Spinal cord (tissue), 10 donors: ENCODE results near the gene OR56A3. TPM values are rescaled to one million over a fixed set of nuclear protein-coding genes. Genes with fewer than 3 reads are reported as not detected.

ENCODE experiments used
- DNase-seq, 6 donors: peaks; one replicate each; pipeline versions ENCODE4 v3.0.0 to v3.0.0-alpha.2; 2013 to 2015; ENCODE audit warnings: low spot score in 6 of 6, low read depth in 4 of 6
- H3K27ac ChIP-seq: one replicate; pipeline ENCODE4 v1.5.1; 2013; ENCODE audit warnings: low read depth, low read length, control low read depth
- H3K27me3 ChIP-seq: one replicate; pipeline ENCODE4 v1.6.1; 2013; ENCODE audit warnings: low read length; ENCODE audit not compliant: control insufficient read depth, insufficient read depth
- H3K36me3 ChIP-seq: one replicate; pipeline ENCODE4 v1.6.1; 2013; ENCODE audit warnings: low read length; ENCODE audit not compliant: control insufficient read depth, insufficient read depth
- H3K4me1 ChIP-seq: one replicate; pipeline ENCODE4 v1.6.1; 2013; ENCODE audit warnings: low read length; ENCODE audit not compliant: control insufficient read depth, insufficient read depth
- H3K4me3 ChIP-seq: one replicate; pipeline ENCODE4 v1.5.1; 2013; ENCODE audit warnings: low read depth, low read length, control low read depth
- H3K9me3 ChIP-seq: one replicate; pipeline ENCODE4 v1.6.1; 2013; ENCODE audit warnings: low read length; ENCODE audit not compliant: control insufficient read depth, insufficient read depth
- WGBS: methylation state at CpG from one replicate; pipeline ENCODE4 v1.1.5; 2013; ENCODE audit warnings: missing lambda C conversion rate; ENCODE audit not compliant: insufficient coverage; 5-methylcytosine and 5-hydroxymethylcytosine counted together
- polyA plus RNA-seq, 2 donors: library from polyadenylated mRNA; unstranded; fragments of 120-200 nt; gene quantifications; one replicate each; pipeline ENCODE4 v1.2.1, GENCODE V29; 2013; ENCODE audit not compliant: insufficient read length in 2 of 2
- total RNA-seq, 2 donors: library from RNA; depleted of rRNA in 1 of 2; stranded (reverse); fragments of 120-200 nt in 1 of 2; fragments of >200 nt in 1 of 2; gene quantifications; one replicate each; pipeline versions ENCODE4 v1.2.3 to v1.2.4, GENCODE V29; 2013 to 2014
- donor health status: healthy.

OR56A3 gene
- total and polyA plus RNA-seq, 4 donors: not detected

DNA sequence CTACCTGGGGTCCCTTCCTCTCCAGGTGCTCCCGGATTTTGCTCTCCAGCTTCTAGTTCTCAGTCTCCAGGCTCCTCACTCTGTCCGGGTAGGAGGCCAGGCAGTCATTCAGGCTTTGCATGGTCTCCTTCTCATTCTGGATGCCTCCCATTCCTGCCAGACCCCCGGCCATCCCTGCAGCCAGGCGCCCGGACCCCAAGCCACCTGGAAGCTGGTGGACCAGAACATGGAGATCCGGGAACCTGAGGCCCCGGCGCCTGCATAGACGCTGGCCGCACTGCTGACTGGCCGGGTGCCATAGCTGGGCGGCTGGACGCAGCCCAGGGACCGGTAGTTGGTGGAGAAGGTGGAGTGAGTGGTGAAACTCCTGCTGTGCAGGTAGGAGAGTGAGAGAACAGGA, 52.7 kb downstream of the OR56A3 start:
- Histone ChIP-seq H3K27ac (no peak overlapping the region), H3K4me3 (no peak overlapping the region), H3K9me3 (no peaks in the 10 kb centered on the region), H3K4me1 (no peaks in the 10 kb centered on the region), H3K27me3 (no peaks in the 10 kb centered on the region), H3K36me3 (no peaks in the 10 kb centered on the region)
- 86% methylated on average over 14 of the region's 14 CpGs for WGBS
- DNase-seq: no peak

Other genes starting within 250 kb of the OR56A3 start
- not detected for gene OR56B1, start 205.8 kb upstream of the OR56A3 start, total RNA-seq
- not detected for gene OR56B1, start 205.8 kb upstream of the OR56A3 start, polyA plus RNA-seq
- gene OR52N4, start 188.0 kb upstream of the OR56A3 start, total RNA-seq: under 1 TPM in 1 of 2 donors, not detected in 1; 0.20 TPM
- gene OR52N4, start 188.0 kb upstream of the OR56A3 start, polyA plus RNA-seq: under 1 TPM in 1 of 2 donors, not detected in 1; 0.33 TPM
- gene OR52N5, start 158.9 kb upstream of the OR56A3 start, total RNA-seq: not detected
- not detected for gene OR52N5, start 158.9 kb upstream of the OR56A3 start, polyA plus RNA-seq
- gene OR52N1, start 151.0 kb upstream of the OR56A3 start, total RNA-seq: not detected
- gene OR52N1, start 151.0 kb upstream of the OR56A3 start, polyA plus RNA-seq: not detected
- gene OR52N2, start 133.3 kb upstream of the OR56A3 start, total RNA-seq: not detected
- gene OR52N2, start 133.3 kb upstream of the OR56A3 start, polyA plus RNA-seq: not detected
- gene OR52E6, start 100.4 kb upstream of the OR56A3 start, total RNA-seq: not detected
- not detected for gene OR52E6, start 100.4 kb upstream of the OR56A3 start, polyA plus RNA-seq
- gene OR52E8, start 84.6 kb upstream of the OR56A3 start, total RNA-seq: not detected
- gene OR52E8, start 84.6 kb upstream of the OR56A3 start, polyA plus RNA-seq: not detected
- not detected for gene OR52E4, start 61.6 kb upstream of the OR56A3 start, total RNA-seq
- not detected for gene OR52E4, start 61.6 kb upstream of the OR56A3 start, polyA plus RNA-seq
- not detected for gene OR52E5, start 49.0 kb upstream of the OR56A3 start, total RNA-seq
- not detected for gene OR52E5, start 49.0 kb upstream of the OR56A3 start, polyA plus RNA-seq
- not detected for gene OR56A5, start 26.2 kb downstream of the OR56A3 start, total RNA-seq
- not detected for gene OR56A5, start 26.2 kb downstream of the OR56A3 start, polyA plus RNA-seq
- gene OR52L1, start 44.7 kb downstream of the OR56A3 start, total RNA-seq: not detected
- gene OR52L1, start 44.7 kb downstream of the OR56A3 start, polyA plus RNA-seq: not detected
- gene OR56A4, start 64.7 kb downstream of the OR56A3 start, total RNA-seq: under 1 TPM in 1 of 2 donors, not detected in 1; 0.06 TPM
- under 1 TPM in 1 of 2 donors, not detected in 1; 0.06 TPM for gene OR56A4, start 64.7 kb downstream of the OR56A3 start, polyA plus RNA-seq
- under 1 TPM; 0.06 to 0.10 TPM for gene OR56A1, start 88.5 kb downstream of the OR56A3 start, total RNA-seq
- gene OR56A1, start 88.5 kb downstream of the OR56A3 start, polyA plus RNA-seq: not detected
- gene OR56B4, start 165.4 kb downstream of the OR56A3 start, total RNA-seq: not detected
- not detected for gene OR56B4, start 165.4 kb downstream of the OR56A3 start, polyA plus RNA-seq
- gene OR52B2, start 228.1 kb downstream of the OR56A3 start, total RNA-seq: not detected
- not detected for gene OR52B2, start 228.1 kb downstream of the OR56A3 start, polyA plus RNA-seq